ENCODE results near the gene SOCS3.

- TF ChIP-seq CTCF (IDR thresholded peaks at IDR 0.05) (no peak), EP300 (IDR thresholded peaks at IDR 0.05) (peak in 1 of 2 donors; percentile 15), POLR2A (IDR thresholded peaks at IDR 0.05) (no peak)
These were observed 14.9 kb upstream of the SOCS3 start for GRCh38 chr17:78374631-78375274.

Data from tibial nerve (tissue), 4 donors.